OCI-LY3 (cell line): Measurements from ENCODE around the gene MAP2K6.

Experiments
- H2AFZ ChIP-seq: fragments of 200-600, 300-600 bp; shearing (Covaris generic); 2 replicates; pipeline ENCODE4 v1.6.0; 2014; ENCODE audit warnings: antibody characterized with exemption, low read depth, low read length
- H3K27ac ChIP-seq: fragments of 200-600, 300-600 bp; sonication (generic); 2 replicates; pipeline ENCODE4 v1.5.1; 2014; ENCODE audit warnings: mild to moderate bottlenecking, low read length, moderate library complexity, mixed read lengths
- H3K27me3 ChIP-seq: fragments of 200-600, 300-600 bp; sonication (generic); 2 replicates; pipeline ENCODE4 v1.6.1; 2014; ENCODE audit warnings: low read depth, low read length, mixed read lengths
- H3K36me3 ChIP-seq: fragments of 200-600, 300-600 bp; sonication (generic); replicated peaks from 2 replicates; pipeline ENCODE3; 2014; ENCODE audit warnings: low read depth, low read length, mixed read lengths
- H3K4me1 ChIP-seq: fragments of 300-600, 200-600 bp; sonication (generic); 2 replicates; pipeline ENCODE4 v1.6.1; 2014; ENCODE audit warnings: low read length, mixed read lengths
- H3K4me2 ChIP-seq: fragments of 200-600, 300-600 bp; sonication (generic); 2 replicates; pipeline ENCODE4 v1.6.1; 2014; ENCODE audit warnings: low read length, mixed read lengths
- H3K4me3 ChIP-seq: fragments of 300-600, 200-600 bp; sonication (generic); 2 replicates; pipeline ENCODE4 v1.5.1; 2014; ENCODE audit warnings: antibody characterized with exemption, mild to moderate bottlenecking, low read length, moderate library complexity
- H3K79me2 ChIP-seq: fragments of 300-600, 200-600 bp; shearing (Covaris generic); 2 replicates; pipeline ENCODE4 v1.6.1; 2014; ENCODE audit warnings: mild to moderate bottlenecking, low read length, mixed read lengths
- H3K9ac ChIP-seq: fragments of 300-600, 200-600 bp; shearing (Covaris generic); 2 replicates; pipeline ENCODE4 v1.6.0; 2014; ENCODE audit warnings: mild to moderate bottlenecking, low read length, moderate library complexity
- H3K9me3 ChIP-seq: fragments of 200-600, 300-600 bp; shearing (Covaris generic); 2 replicates; pipeline ENCODE4 v1.6.1; 2014; ENCODE audit warnings: low read length, mixed read lengths; ENCODE audit not compliant: insufficient read depth
- H4K20me1 ChIP-seq: fragments of 200-600, 300-600 bp; sonication (generic); 2 replicates; pipeline ENCODE4 v1.6.1; 2016; ENCODE audit warnings: low read length, mixed read lengths; ENCODE audit not compliant: insufficient read depth
- CTCF ChIP-seq: fragments of 200-600, 300-600 bp; sonication (generic); IDR thresholded peaks from 2 replicates; pipeline ENCODE4 v1.5.1; 2014; ENCODE audit warnings: antibody characterized with exemption, low read length, low read depth
- EZH2phosphoT487 ChIP-seq: fragments of 200-600 bp; shearing (Covaris generic); IDR thresholded peaks from 2 replicates; pipeline ENCODE4 v1.6.1; 2018; ENCODE audit warnings: antibody characterized with exemption, mixed run types, low read depth

Gene MAP2K6

GRCh38 chr17:69590671-69591070, 176.2 kb downstream of the MAP2K6 start:
- H3K36me3 ChIP-seq, result no peaks in the 10 kb centered on the region
- no peak overlapping the region for H3K4me3 ChIP-seq
- H3K79me2 ChIP-seq, result no peaks in the 10 kb centered on the region
- no peaks in the 10 kb centered on the region for H3K4me1 ChIP-seq
- H2AFZ ChIP-seq, result no peak overlapping the region
- no peak overlapping the region for H3K27ac ChIP-seq
- H4K20me1 ChIP-seq, result no peaks in the 10 kb centered on the region
- H3K4me2 ChIP-seq, result no peak overlapping the region
- H3K9me3 ChIP-seq, result no peaks in the 10 kb centered on the region
- no peaks in the 10 kb centered on the region for H3K27me3 ChIP-seq
- H3K9ac ChIP-seq, result no peak overlapping the region
- TF ChIP-seq CTCF, result no peak

- Histone ChIP-seq H3K4me2 (no peak overlapping the region), H2AFZ (no peak overlapping the region), H3K27me3 (no peaks in the 10 kb centered on the region), H3K9me3 (no peaks in the 10 kb centered on the region), H3K4me1 (no peaks in the 10 kb centered on the region), H3K4me3 (no peak overlapping the region), H3K79me2 (no peaks in the 10 kb centered on the region), H4K20me1 (no peaks in the 10 kb centered on the region), H3K9ac (no peak overlapping the region), H3K36me3 (no peaks in the 10 kb centered on the region), H3K27ac (no peak overlapping the region)
- TF ChIP-seq EZH2phosphoT487 (no peak), CTCF (no peak)
These were observed 178.3 kb downstream of the MAP2K6 start for GRCh38 chr17:69592692-69593350.

GRCh38 chr17:69593351-69593715, 178.8 kb downstream of the MAP2K6 start:
- TF ChIP-seq CTCF (no peak), EZH2phosphoT487 (no peak)
- H3K4me2 ChIP-seq, result no peak overlapping the region
- H3K27ac ChIP-seq, result no peak overlapping the region
- no peaks in the 10 kb centered on the region for H3K9me3 ChIP-seq
- H3K9ac ChIP-seq, result no peak overlapping the region
- H3K27me3 ChIP-seq, result no peaks in the 10 kb centered on the region
- H3K4me1 ChIP-seq, result no peaks in the 10 kb centered on the region
- no peak overlapping the region for H2AFZ ChIP-seq
- no peak overlapping the region for H3K4me3 ChIP-seq
- H4K20me1 ChIP-seq, result no peaks in the 10 kb centered on the region
- no peaks in the 10 kb centered on the region for H3K36me3 ChIP-seq
- H3K79me2 ChIP-seq, result no peaks in the 10 kb centered on the region

GRCh38 chr17:69593716-69594115, 179.2 kb downstream of the MAP2K6 start:
- TF ChIP-seq EZH2phosphoT487 (no peak), CTCF (no peak)
- Histone ChIP-seq H3K36me3 (no peaks in the 10 kb centered on the region), H3K4me3 (no peak overlapping the region), H3K27ac (no peak overlapping the region), H3K9ac (no peak overlapping the region), H3K27me3 (no peaks in the 10 kb centered on the region), H3K9me3 (no peaks in the 10 kb centered on the region), H2AFZ (no peak overlapping the region), H3K79me2 (no peaks in the 10 kb centered on the region), H4K20me1 (no peaks in the 10 kb centered on the region), H3K4me2 (no peak overlapping the region), H3K4me1 (no peaks in the 10 kb centered on the region)
